ACC112 (cell line): ENCODE measurements around the gene MATK.

Experiments used
- H2AFZ ChIP-seq: fragments of 200-600 bp; sonication (generic); one replicate; pipeline ENCODE4 v1.6.0; 2017; ENCODE audit warnings: antibody characterized with exemption, low read length; ENCODE audit not compliant: unreplicated experiment
- H3K27ac ChIP-seq: fragments of 200-600 bp; sonication (generic); 2 replicates; pipeline ENCODE4 v1.5.1; 2014; ENCODE audit warnings: low read depth, mild to moderate bottlenecking, antibody characterized with exemption, low read length, moderate library complexity
- H3K27me3 ChIP-seq: fragments of 200-600 bp; sonication (generic); 2 replicates; pipeline ENCODE4 v1.6.1; 2014; ENCODE audit warnings: mild to moderate bottlenecking, antibody characterized with exemption, low read length, moderate library complexity, mixed read lengths; ENCODE audit not compliant: insufficient read depth
- H3K36me3 ChIP-seq: fragments of 200-600 bp; sonication (generic); 2 replicates; pipeline ENCODE4 v1.6.1; 2016; ENCODE audit warnings: mild to moderate bottlenecking, antibody characterized with exemption, low read length, moderate library complexity, mixed read lengths; ENCODE audit not compliant: insufficient read depth
- H3K4me1 ChIP-seq: fragments of 200-600 bp; sonication (generic); one replicate; pipeline ENCODE4 v1.6.1; 2016; ENCODE audit warnings: low read length, mixed read lengths; ENCODE audit not compliant: insufficient read depth, unreplicated experiment, control insufficient read depth
- H3K4me3 ChIP-seq: fragments of 200-600 bp; sonication (generic); 2 replicates; pipeline ENCODE4 v1.5.1; 2014; ENCODE audit warnings: mild to moderate bottlenecking, low read depth, low read length
- H3K79me2 ChIP-seq: fragments of 200-600 bp; sonication (generic); one replicate; pipeline ENCODE4 v1.6.0; 2016; ENCODE audit warnings: low read length; ENCODE audit not compliant: control insufficient read depth, unreplicated experiment, insufficient read depth

MATK gene

GRCh38 chr19:3803986-3804385 lies 17.8 kb upstream of the MATK start:
- Histone ChIP-seq H3K4me3 (no peak overlapping the region), H2AFZ (no peak overlapping the region), H3K27ac (no peak overlapping the region), H3K4me1 (no peaks in the 10 kb centered on the region), H3K36me3 (no peaks in the 10 kb centered on the region), H3K27me3 (peaks cover 19% of the 10 kb centered on the region), H3K79me2 (no peaks in the 10 kb centered on the region)

GRCh38 chr19:3803114-3803888 lies 17.1 kb upstream of the MATK start:
- H3K36me3 ChIP-seq, result no peaks in the 10 kb centered on the region
- no peak overlapping the region for H3K4me3 ChIP-seq
- no peaks in the 10 kb centered on the region for H3K79me2 ChIP-seq
- H3K4me1 ChIP-seq, result no peaks in the 10 kb centered on the region
- no peak overlapping the region for H3K27ac ChIP-seq
- H2AFZ ChIP-seq, result no peak overlapping the region
- peaks cover 19% of the 10 kb centered on the region for H3K27me3 ChIP-seq

GRCh38 chr19:3801412-3802096 lies 15.4 kb upstream of the MATK start:
- H3K4me3 ChIP-seq, result peak overlapping the region; percentile 53
- no peaks in the 10 kb centered on the region for H3K79me2 ChIP-seq
- no peaks in the 10 kb centered on the region for H3K4me1 ChIP-seq
- H3K36me3 ChIP-seq, result no peaks in the 10 kb centered on the region
- H3K27me3 ChIP-seq, result peaks cover 19% of the 10 kb centered on the region
- no peak overlapping the region for H3K27ac ChIP-seq
- no peak overlapping the region for H2AFZ ChIP-seq

GRCh38 chr19:3800996-3801395 lies 14.8 kb upstream of the MATK start:
- peaks cover 19% of the 10 kb centered on the region for H3K27me3 ChIP-seq
- H3K4me3 ChIP-seq, result peak overlapping the region; percentile 53; the same call in 1 of the 2 replicates
- H3K27ac ChIP-seq, result no peak overlapping the region
- H2AFZ ChIP-seq, result no peak overlapping the region
- no peaks in the 10 kb centered on the region for H3K79me2 ChIP-seq
- H3K4me1 ChIP-seq, result no peaks in the 10 kb centered on the region
- H3K36me3 ChIP-seq, result no peaks in the 10 kb centered on the region

- no peaks in the 10 kb centered on the region for H3K79me2 ChIP-seq
- no peak overlapping the region for H2AFZ ChIP-seq
- no peak overlapping the region for H3K4me3 ChIP-seq
- no peaks in the 10 kb centered on the region for H3K36me3 ChIP-seq
- no peak overlapping the region for H3K27ac ChIP-seq
- peaks cover 19% of the 10 kb centered on the region for H3K27me3 ChIP-seq
- H3K4me1 ChIP-seq, result no peaks in the 10 kb centered on the region
These were observed 12.0 kb upstream of the MATK start for GRCh38 chr19:3798137-3798536.

GRCh38 chr19:3796358-3796757 lies 10.2 kb upstream of the MATK start:
- Histone ChIP-seq H3K79me2 (no peaks in the 10 kb centered on the region), H3K27me3 (peaks cover 12% of the 10 kb centered on the region), H3K4me1 (no peaks in the 10 kb centered on the region), H2AFZ (no peak overlapping the region), H3K36me3 (no peaks in the 10 kb centered on the region), H3K4me3 (no peak overlapping the region), H3K27ac (no peak overlapping the region)

- Histone ChIP-seq H3K27ac (no peak overlapping the region), H3K4me3 (no peak overlapping the region)
These were observed 7.6 kb upstream of the MATK start for GRCh38 chr19:3793799-3794198.

GRCh38 chr19:3792114-3792513 lies 5.9 kb upstream of the MATK start:
- Histone ChIP-seq H3K27ac (no peak overlapping the region), H3K4me3 (no peak overlapping the region), H3K79me2 (no peaks in the 10 kb centered on the region), H3K4me1 (no peaks in the 10 kb centered on the region), H3K27me3 (peaks cover 11% of the 10 kb centered on the region), H2AFZ (no peak overlapping the region), H3K36me3 (no peaks in the 10 kb centered on the region)

More at GRCh38 chr19:3793799-3794198, 7.6 kb upstream of the MATK start:
- Histone ChIP-seq H3K27me3 (peaks cover 11% of the 10 kb centered on the region), H3K36me3 (no peaks in the 10 kb centered on the region), H3K4me1 (no peaks in the 10 kb centered on the region), H2AFZ (no peak overlapping the region), H3K79me2 (no peaks in the 10 kb centered on the region)

- no peaks in the 10 kb centered on the region for H3K36me3 ChIP-seq
These were observed 4.8 kb upstream of the MATK start for GRCh38 chr19:3790941-3791340.

GRCh38 chr19:3790209-3790734 lies 4.1 kb upstream of the MATK start:
- H2AFZ ChIP-seq, result no peak overlapping the region
- H3K27me3 ChIP-seq, result peaks cover 25% of the 10 kb centered on the region
- H3K4me1 ChIP-seq, result no peaks in the 10 kb centered on the region
- H3K36me3 ChIP-seq, result no peaks in the 10 kb centered on the region
- no peaks in the 10 kb centered on the region for H3K79me2 ChIP-seq
- H3K4me3 ChIP-seq, result no peak overlapping the region
- H3K27ac ChIP-seq, result no peak overlapping the region

More at GRCh38 chr19:3790941-3791340, 4.8 kb upstream of the MATK start:
- Histone ChIP-seq H3K27me3 (peaks cover 19% of the 10 kb centered on the region), H3K79me2 (no peaks in the 10 kb centered on the region), H3K4me1 (no peaks in the 10 kb centered on the region), H2AFZ (no peak overlapping the region), H3K27ac (no peak overlapping the region), H3K4me3 (no peak overlapping the region)
